GM12878 (cell line): ENCODE data around the gene HORMAD2. TPM values are rescaled to one million over a fixed set of nuclear protein-coding genes. Genes with fewer than 3 reads are reported as not detected.

Experiments
- ATAC-seq: fragments of 200-7000 bp; cut with Tn5 transposase; 3 replicates; pipeline ENCODE4 v1.9.1; 2020; ENCODE audit warnings: mild to moderate bottlenecking, moderate library complexity
- BruUV-seq: library from RNA; stranded (reverse); fragments of 400-500 nt; replicated peaks from 2 replicates; lab custom pipeline; 2021; lab: Mats Ljungman, UMichigan
- CTCF ChIA-PET: fragments of 300-600 bp; sonication (Branson Sonifier 250); formaldehyde crosslinking; extraction: SDS; loops from one replicate; lab custom pipeline; 2021; ENCODE audit warnings: inconsistent platforms; lab: Yijun Ruan, JAX
- POLR2A ChIA-PET: fragments of 350-600 bp; formaldehyde crosslinking; extraction: SDS; loops from one replicate; lab custom pipeline; 2021; ENCODE audit warnings: inconsistent platforms; lab: Charles Lee
- RAD21 ChIA-PET: fragments of 300-600 bp; sonication (Branson Sonifier 250); formaldehyde crosslinking; loops from one replicate; lab custom pipeline; 2023; ENCODE audit warnings: antibody characterized with exemption; ENCODE audit not compliant: unreplicated experiment; lab: Charles Lee
- SMC1A ChIA-PET: fragments of 300-600 bp; sonication (Branson Sonifier 250); formaldehyde crosslinking; loops from one replicate; lab custom pipeline; 2023; ENCODE audit not compliant: unreplicated experiment, uncharacterized antibody; lab: Charles Lee
- DNase-seq: peaks from one replicate; pipeline ENCODE4 v3.0.0-alpha.2; 2011; ENCODE audit warnings: low read depth, low spot score
- FAIRE-seq: peaks from 3 replicates; lab custom pipeline; 2011; peaks lifted over from hg19 to GRCh38; lab: Jason Lieb, UNC
- H2AFZ ChIP-seq: 2 replicates; pipeline ENCODE4 v1.6.0; 2011; ENCODE audit warnings: low read depth, low read length, control low read depth; ENCODE audit not compliant: control insufficient read depth
- H3K27ac ChIP-seq: 2 replicates; pipeline ENCODE4 v1.5.1; 2011; ENCODE audit warnings: control low read depth; ENCODE audit not compliant: control insufficient read depth, insufficient read depth
- H3K27me3 ChIP-seq, 2 experiments: replicated peaks in 1 of 2; 2 replicates each; pipeline versions ENCODE4 v1.6.0 to v1.6.1; 2011; ENCODE audit warnings: low read length in 1 of 2; ENCODE audit not compliant: control insufficient read depth in 2 of 2, insufficient read depth in 2 of 2
- H3K36me3 ChIP-seq, 2 experiments: 2 replicates each; pipeline ENCODE4 v1.5.1; 2011; ENCODE audit warnings: low read length in 1 of 2; ENCODE audit not compliant: control insufficient read depth in 2 of 2, insufficient read depth in 2 of 2
- H3K4me1 ChIP-seq: 2 replicates; pipeline ENCODE4 v1.6.1; 2011; ENCODE audit warnings: mild to moderate bottlenecking, low read length, moderate library complexity, mixed read lengths; ENCODE audit not compliant: control insufficient read depth, insufficient read depth
- H3K4me2 ChIP-seq: 2 replicates; pipeline ENCODE4 v1.6.0; 2011; ENCODE audit warnings: control low read depth; ENCODE audit not compliant: control insufficient read depth, insufficient read depth
- H3K4me3 ChIP-seq: fragments of 200-600 bp; sonication (generic); 2 replicates; pipeline ENCODE4 v1.5.1; 2016
- H3K79me2 ChIP-seq: 2 replicates; pipeline ENCODE4 v1.6.0; 2011; ENCODE audit warnings: low read length; ENCODE audit not compliant: control insufficient read depth, insufficient read depth
- H3K9ac ChIP-seq: 2 replicates; pipeline ENCODE4 v1.8.0; 2011; ENCODE audit warnings: low read length, control low read depth, mixed read lengths; ENCODE audit not compliant: control insufficient read depth, insufficient read depth
- H3K9me3 ChIP-seq: replicated peaks from 3 replicates; pipeline ENCODE4 v1.5.1; 2011; ENCODE audit warnings: mild to moderate bottlenecking, low read length; ENCODE audit not compliant: control insufficient read depth, insufficient read depth
- H4K20me1 ChIP-seq: 2 replicates; pipeline ENCODE4 v1.6.0; 2011; ENCODE audit not compliant: control insufficient read depth, insufficient read depth
- ATF3 ChIP-seq: IDR thresholded peaks from 2 replicates; pipeline ENCODE4 v1.6.1; 2011; ENCODE audit warnings: low read depth, mild to moderate bottlenecking, low read length, moderate library complexity, borderline replicate concordance; ENCODE audit errors: extremely low read depth
- BACH1 ChIP-seq: fragments of 450-650 bp; IDR thresholded peaks from 2 replicates; pipeline ENCODE4 v1.6.1; 2017; ENCODE audit warnings: mild to moderate bottlenecking, borderline replicate concordance
- BMI1 ChIP-seq: fragments of 450-650 bp; IDR thresholded peaks from 2 replicates; pipeline ENCODE4 v1.6.1; 2016; ENCODE audit warnings: mild to moderate bottlenecking, moderate library complexity, borderline replicate concordance
- CHD1 ChIP-seq: IDR thresholded peaks from 2 replicates; pipeline ENCODE4 v1.6.1; 2012; ENCODE audit warnings: low read depth, low read length, improper control_type of control experiment
- ESRRA ChIP-seq: IDR thresholded peaks from 2 replicates; pipeline ENCODE4 v1.6.1; 2012; ENCODE audit warnings: mild to moderate bottlenecking, low read length, improper control_type of control experiment
- ETV6 ChIP-seq, 2 experiments: fragments of 450-650 bp in 1 of 2; IDR thresholded peaks in 1 of 2; conservative IDR thresholded peaks in 1 of 2; 2 replicates each; pipeline ENCODE4 v1.6.1; 2014; ENCODE audit warnings: antibody characterized with exemption in 1 of 2, borderline replicate concordance in 1 of 2, low read depth in 1 of 2, mild to moderate bottlenecking in 1 of 2, moderate library complexity in 1 of 2
- IKZF1 ChIP-seq: fragments of 450-650 bp; conservative IDR thresholded peaks from 2 replicates; pipeline ENCODE4 v1.6.1; 2017; ENCODE audit warnings: antibody characterized with exemption, mild to moderate bottlenecking
- KDM1A ChIP-seq: fragments of 200-600 bp; sonication (generic); IDR thresholded peaks from 2 replicates; pipeline ENCODE4 v1.6.1; 2016; ENCODE audit warnings: borderline replicate concordance
- MTA2 ChIP-seq: fragments of 450-650 bp; IDR thresholded peaks from 2 replicates; pipeline ENCODE4 v1.6.1; 2016; ENCODE audit warnings: low read depth, mild to moderate bottlenecking, moderate library complexity
- MXI1 ChIP-seq: fragments of 150-350 bp; IDR thresholded peaks from 2 replicates; pipeline ENCODE4 v1.6.1; 2011; ENCODE audit warnings: low read depth, mild to moderate bottlenecking, inconsistent platforms, low read length, improper control_type of control experiment
- PAX5 ChIP-seq: IDR thresholded peaks from 2 replicates; pipeline ENCODE4 v1.6.1; 2011; ENCODE audit warnings: low read depth, low read length, borderline replicate concordance
- PBX3 ChIP-seq: IDR thresholded peaks from 2 replicates; pipeline ENCODE4 v1.6.1; 2011; ENCODE audit warnings: mild to moderate bottlenecking, low read depth, low read length, moderate library complexity; ENCODE audit not compliant: insufficient replicate concordance
- RELB ChIP-seq: fragments of 450-650 bp; IDR thresholded peaks from 2 replicates; pipeline ENCODE4 v1.6.1; 2017; ENCODE audit warnings: low read depth, mild to moderate bottlenecking, moderate library complexity
- STAT3 ChIP-seq: IDR thresholded peaks from 2 replicates; pipeline ENCODE4 v1.6.1; 2011; ENCODE audit warnings: low read depth, low read length, improper control_type of control experiment
- TCF7 ChIP-seq: IDR thresholded peaks from 2 replicates; pipeline ENCODE4 v1.6.1; 2014; ENCODE audit warnings: antibody characterized with exemption, borderline replicate concordance
- YBX1 ChIP-seq: fragments of 450-650 bp; IDR thresholded peaks from 2 replicates; pipeline ENCODE4 v1.6.1; 2016; ENCODE audit warnings: antibody characterized with exemption
- ZBTB11 ChIP-seq: fragments of 450-650 bp; formaldehyde crosslinking; IDR thresholded peaks from 2 replicates; pipeline ENCODE4 v1.5.0; 2022; ENCODE audit warnings: mild to moderate bottlenecking, missing genetic modification characterization
- WGBS: methylation state at CpG from one replicate; pipeline ENCODE4 v1.1.6; 2016; ENCODE audit warnings: low lambda C conversion rate; ENCODE audit not compliant: insufficient replicate concordance, insufficient coverage; ENCODE audit errors: missing lambda C conversion rate; 5-methylcytosine and 5-hydroxymethylcytosine counted together
- in situ Hi-C: fragments of 300-500 bp; cut with MboI; formaldehyde crosslinking; loops from 9 replicates; pipeline ENCODE4 v1.14.3; 2018; ENCODE audit warnings: mixed read lengths
- intact Hi-C: fragments of 100-400 bp; cut with micrococcal nuclease; formaldehyde crosslinking; loops from one replicate; pipeline ENCODE4 v1.14.2; 2022; ENCODE audit not compliant: unreplicated experiment
- polyA plus RNA-seq, 11 experiments: library from polyadenylated mRNA; depleted of rRNA in 4 of 11; unstranded in 6 of 11; stranded (reverse) in 5 of 11; fragments of >200 nt; fragmentation: Nextera tagmentation in 4 of 11; fragmentation: Illumina TruSeq in 1 of 11; extraction: Ambion mirVana in 4 of 11; extraction: Trizol in 1 of 11; gene quantifications; 1 replicate in 1 of 11; 2 replicates in 10 of 11; pipeline versions ENCODE4 v1.2.1 to v1.2.3, GENCODE V29; 2011 to 2016; ENCODE audit warnings: inconsistent platforms in 2 of 11, missing spikeins in 2 of 11, low read depth in 1 of 11
- total RNA-seq, 4 experiments: library from RNA; depleted of rRNA in 3 of 4; stranded (reverse); fragments of >200 nt in 3 of 4; fragmentation: Illumina TruSeq in 1 of 4; extraction: Trizol in 1 of 4; gene quantifications; 2 replicates each; pipeline versions ENCODE4 v1.2.1 to v1.2.3, GENCODE V29; 2013 to 2021

HORMAD2 gene
- total and polyA plus RNA-seq, 10 of the 15 experiments (the other 5 are each of a cell fraction or from before 2014, with no cell fraction given), result 0.07 to 0.13 TPM; not detected in 8

- ChIA-PET SMC1A (no interaction called here), POLR2A (interaction anchor here (0.5 kb wide), 1 partner anchor 35 kb away, joined by 3 read pairs; no protein-coding TSS in a partner anchor), CTCF (no interaction called here), RAD21 (no interaction called here)
- Histone ChIP-seq H4K20me1 (no peaks in the 10 kb centered on the region), H3K79me2 (no peaks in the 10 kb centered on the region), H3K4me3 (no peak overlapping the region), H3K9ac (no peak overlapping the region; the same call in 1 of the 2 replicates), H3K36me3 (no peaks in the 10 kb centered on the region), H3K27ac (no peak overlapping the region), H2AFZ (no peak overlapping the region), H3K4me2 (peak overlapping the region; percentile 51), H3K9me3 (no peaks in the 10 kb centered on the region), H3K4me1 (peaks cover 25% of the 10 kb centered on the region), H3K27me3 (no peaks in the 10 kb centered on the region)
- BruUV-seq, result no TSS peak
- ATAC-seq (peak; percentile 75), DNase-seq (peak; percentile 56), FAIRE-seq (peak; percentile 76)
- in situ Hi-C loops (no loop called here), intact Hi-C loops (no loop called here)
- 20% methylated on average over 24 of the region's 26 CpGs for WGBS
- no peak for TF ChIP-seq ESRRA
- TF ChIP-seq BMI1, result no peak
- no peak for TF ChIP-seq BACH1
- no peak for TF ChIP-seq ZBTB11 (CRISPR knock-in tag)
- TF ChIP-seq PBX3, result no peak
- TF ChIP-seq STAT3, result no peak
- no peak for TF ChIP-seq YBX1
- no peak for TF ChIP-seq CHD1
- TF ChIP-seq RELB, result peak; percentile 50
- no peak for TF ChIP-seq TCF7
- peak; percentile 85 for TF ChIP-seq IKZF1
- no peak for TF ChIP-seq ATF3
- TF ChIP-seq MXI1, result no peak
- peak in 1 of 2 experiments; percentile 71; a peak in 2 of 4 replicates for TF ChIP-seq ETV6 (conservative IDR thresholded peaks at IDR 0.05 in 1 of 2, IDR thresholded peaks at IDR 0.05 in 1 of 2; ENCODE audit: borderline replicate concordance in 1 of 2, low read depth in 1 of 2)
- no peak for TF ChIP-seq KDM1A
- peak; percentile 51; the same call in 1 of the 2 replicates for TF ChIP-seq PAX5
- TF ChIP-seq MTA2, result peak; percentile 44; the same call in 1 of the 2 replicates
Observed at GRCh38 chr22:30221121-30221992, 141.1 kb downstream of the HORMAD2 start.
